Mucosa of descending colon (tissue), 3 donors: ENCODE results near the gene RSBN1L. TPM values are rescaled to one million over a fixed set of nuclear protein-coding genes. Genes with fewer than 3 reads are reported as not detected.
"Not testable (repeated sequence)": the region's sequence is repeated elsewhere in the genome, so short reads cannot be mapped to it uniquely, and the experiment has no call there.

Experiments
- ATAC-seq: fragments of 200-7000 bp; cut with Tn5 transposase; one replicate; pipeline ENCODE4 v1.9.1; 2020; ENCODE audit warnings: mild to moderate bottlenecking, moderate library complexity
- DNase-seq, 3 donors: peaks; one replicate each; pipeline ENCODE4 v3.0.0-alpha.2; 2020
- H3K36me3 ChIP-seq: fragments of 200-600 bp; one replicate; pipeline ENCODE4 v1.8.0; 2021; ENCODE audit warnings: low read depth, mild to moderate bottlenecking
- H3K4me1 ChIP-seq: fragments of 200-600 bp; one replicate; pipeline ENCODE4 v1.8.0; 2021; ENCODE audit warnings: low read depth, mild to moderate bottlenecking
- H3K4me3 ChIP-seq: fragments of 200-600 bp; one replicate; pipeline ENCODE4 v1.8.0; 2021; ENCODE audit warnings: mild to moderate bottlenecking
- H3K9me3 ChIP-seq: fragments of 200-600 bp; one replicate; pipeline ENCODE4 v1.8.0; 2021; ENCODE audit warnings: mild to moderate bottlenecking
- CTCF ChIP-seq: fragments of 200-600 bp; IDR thresholded peaks from one replicate; pipeline ENCODE4 v1.8.0; 2022; ENCODE audit warnings: antibody characterized with exemption, mild to moderate bottlenecking
- intact Hi-C, 2 donors: fragments of 100-400 bp; cut with DNase I in 1 of 2; cut with micrococcal nuclease in 1 of 2; formaldehyde crosslinking; loops; one replicate each; pipeline versions ENCODE4 v1.11.0 to v1.11.1; 2022; cut with DNase I, micrococcal nuclease
- long read RNA-seq, 2 donors: library from polyadenylated mRNA; unstranded; transcript quantifications; one replicate each; pipeline ENCODE4 v2.0.0, GENCODE V29; 2019 to 2021
- total RNA-seq, 3 donors: library from RNA; stranded (reverse); fragmentation: NEBNext Ultra II Directional in 2 of 3; extraction: Animal tissue kit (Norgen Biotek cat#: 25700) in 2 of 3; gene quantifications; one replicate each; pipeline versions ENCODE4 v1.2.1 to v1.2.4, GENCODE V29; 2021 to 2023
- donor health status: DM: no; HTN: no; CAD: no; lungs with moderate emphysema.
- donor health status: DM: no; HTN: no; CAD: no.
- donor health status: DM: no; HTN: yes; CAD: no.

Gene RSBN1L
- 10 to 100 TPM; 19.1 to 31.5 (median 19.6) TPM for total RNA-seq
- long read RNA-seq, donor 1, full-length matches to known transcripts: 3 of 22 reads
- long read RNA-seq, donor 1, partial matches to known transcripts: 16 of 22 reads
- long read RNA-seq, donor 1, other reads (novel, unspliced or antisense): 3 of 22 reads
- long read RNA-seq, donor 2, partial matches to known transcripts: 12 of 13 reads
- long read RNA-seq, donor 2, other reads (novel, unspliced or antisense): 1 of 13 reads

DNA sequence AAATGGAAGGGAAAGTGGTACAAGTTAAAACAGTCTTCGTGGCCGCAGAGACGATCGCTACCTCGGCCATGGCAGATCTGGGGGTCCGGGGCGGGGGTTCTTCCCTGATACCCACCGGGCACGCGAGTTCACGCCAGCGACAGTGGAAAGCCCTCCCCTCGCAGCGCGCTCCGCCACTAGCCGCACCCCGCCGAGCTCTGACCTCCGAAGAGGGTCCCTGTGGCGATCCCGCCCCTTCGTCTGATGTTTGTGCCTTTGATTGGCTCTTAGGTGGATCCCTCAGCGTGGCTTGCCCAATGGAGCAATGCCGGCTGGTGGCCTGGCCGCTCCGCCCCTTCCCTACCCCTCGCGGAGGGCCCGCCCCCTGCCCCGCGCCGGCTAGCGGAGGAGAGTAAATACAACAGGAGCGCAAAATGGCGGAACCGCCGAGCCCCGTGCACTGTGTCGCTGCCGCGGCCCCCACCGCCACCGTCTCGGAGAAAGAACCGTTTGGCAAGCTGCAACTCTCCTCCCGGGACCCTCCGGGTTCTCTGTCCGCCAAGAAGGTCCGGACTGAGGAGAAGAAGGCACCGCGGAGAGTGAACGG lies at the start of gene RSBN1L:
Gene RSBN1L, plus strand, starts transcription at position 403 of the 586 bp plus-strand sequence. Its CDS starts 11 bp downstream, at position 414.
- Histone ChIP-seq H3K4me3 (peak within 1 kb of the TSS; percentile 80), H3K9me3 (no peaks in the 10 kb centered on the region), H3K36me3 (no peaks in the 10 kb centered on the region), H3K4me1 (peaks cover 42% of the 10 kb centered on the region)
- peak; percentile 12 for TF ChIP-seq CTCF
- intact Hi-C loops: no loop called here
- DNase-seq (peak; percentile 99), ATAC-seq (peak; percentile 96)

- no peak for ATAC-seq
- DNase-seq: no peak
- Histone ChIP-seq H3K4me1 (peaks cover 9% of the 10 kb centered on the region), H3K4me3 (no peak overlapping the region), H3K9me3 (no peaks in the 10 kb centered on the region), H3K36me3 (no peaks in the 10 kb centered on the region)
- intact Hi-C loops: no loop called here
- TF ChIP-seq CTCF: no peak
These were observed 47.4 kb upstream of the RSBN1L start for GRCh38 chr7:77648742-77649338.

GRCh38 chr7:77649716-77650349 lies 46.4 kb upstream of the RSBN1L start:
- intact Hi-C loops: loop anchor here in 1 of 2 donors (10.0 kb wide), 1 partner anchor 105 kb away; no protein-coding TSS in a partner anchor
- no peak for TF ChIP-seq CTCF
- Histone ChIP-seq H3K4me3 (no peak overlapping the region), H3K9me3 (no peaks in the 10 kb centered on the region), H3K4me1 (peaks cover 19% of the 10 kb centered on the region), H3K36me3 (no peaks in the 10 kb centered on the region)
- DNase-seq: no peak
- no peak for ATAC-seq

DNA sequence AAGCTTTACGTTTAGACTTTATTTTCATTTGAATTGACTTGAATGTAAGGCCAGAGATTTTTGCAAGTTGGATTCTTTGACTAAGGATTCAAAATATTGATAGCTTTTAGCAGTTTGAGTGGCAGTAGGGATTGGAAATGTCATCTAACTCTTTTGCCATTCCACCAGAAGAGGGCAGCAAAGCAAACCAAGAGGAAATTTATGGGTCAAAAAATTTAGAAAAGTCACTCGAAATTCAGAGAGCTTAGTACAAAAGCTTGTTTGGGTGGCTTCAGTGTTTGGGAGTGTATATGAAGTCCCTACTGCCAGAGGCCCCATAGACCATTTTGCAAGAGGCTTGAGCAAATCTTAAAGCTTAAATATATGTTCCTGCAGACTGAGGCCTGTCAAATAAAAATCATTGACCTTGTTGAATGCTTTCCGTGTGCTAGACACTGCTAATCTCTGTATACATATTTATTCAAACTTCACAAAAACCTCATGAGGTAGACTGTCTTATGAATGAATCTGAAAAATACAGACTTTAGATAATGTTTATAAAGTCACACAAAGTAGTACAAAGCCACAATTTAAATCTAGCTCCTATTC lies 44.6 kb upstream of the RSBN1L start:
- intact Hi-C loops: loop anchor here in 1 of 2 donors (10.0 kb wide), 1 partner anchor 103 kb away; no protein-coding TSS in a partner anchor
- H3K4me3 ChIP-seq: no peak overlapping the region
- DNase-seq (peak in 1 of 3 donors; percentile 76), ATAC-seq (no peak)
- H3K4me1 ChIP-seq: peaks cover 31% of the 10 kb centered on the region
- TF ChIP-seq CTCF: peak; percentile 46
- H3K36me3 ChIP-seq: no peaks in the 10 kb centered on the region
- H3K9me3 ChIP-seq: no peaks in the 10 kb centered on the region

DNA sequence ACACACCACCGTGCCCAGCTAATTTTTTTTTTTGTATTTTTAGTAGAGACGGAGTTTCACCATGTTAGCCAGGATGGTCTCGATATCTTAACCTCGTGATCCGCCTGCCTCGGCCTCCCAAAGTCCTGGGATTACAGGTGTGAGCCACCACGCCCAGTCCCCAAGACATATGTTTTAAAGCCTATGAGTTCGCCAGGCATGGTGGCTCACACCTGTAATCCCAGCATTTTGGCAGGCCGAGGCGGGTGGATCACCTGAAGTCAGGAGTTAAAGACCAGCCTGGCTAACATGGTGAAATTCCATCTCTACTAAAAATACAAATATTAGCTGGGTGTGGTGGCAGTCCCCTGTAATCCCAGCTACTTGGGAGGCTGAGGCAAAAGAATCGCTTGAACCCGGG lies 43.4 kb upstream of the RSBN1L start:
- ATAC-seq, H3K4me3 ChIP-seq, H3K36me3 ChIP-seq, H3K9me3 ChIP-seq, DNase-seq: not testable (repeated sequence)
- H3K4me1 ChIP-seq: peaks cover 33% of the 10 kb centered on the region
- intact Hi-C loops: loop anchor here in 1 of 2 donors (10.0 kb wide), 1 partner anchor 102 kb away; no protein-coding TSS in a partner anchor
